Ishikawa (cell line): Measurements from ENCODE around the gene SIAE.

ENCODE experiments used
- CEBPB ChIP-seq: IDR thresholded peaks from 2 replicates; pipeline ENCODE4 v1.6.1; 2012
- CREB1 ChIP-seq: IDR thresholded peaks from 2 replicates; pipeline ENCODE4 v1.6.1; 2012; ENCODE audit warnings: low read depth
- EGR1 ChIP-seq: IDR thresholded peaks from 2 replicates; pipeline ENCODE4 v1.6.1; 2012
- EP300 ChIP-seq: IDR thresholded peaks from 2 replicates; pipeline ENCODE4 v1.6.1; 2012; ENCODE audit warnings: borderline replicate concordance
- FOXM1 ChIP-seq: IDR thresholded peaks from 2 replicates; pipeline ENCODE4 v1.6.1; 2012; ENCODE audit warnings: low read depth, borderline replicate concordance
- MAX ChIP-seq: IDR thresholded peaks from 2 replicates; pipeline ENCODE4 v1.6.1; 2012
- NFIC ChIP-seq: IDR thresholded peaks from 2 replicates; pipeline ENCODE4 v1.6.1; 2012
- RAD21 ChIP-seq: IDR thresholded peaks from 2 replicates; pipeline ENCODE4 v1.6.1; 2012; ENCODE audit warnings: low read depth
- REST ChIP-seq: IDR thresholded peaks from 2 replicates; pipeline ENCODE4 v1.6.1; 2012; ENCODE audit warnings: low read depth, mild to moderate bottlenecking
- TAF1 ChIP-seq: IDR thresholded peaks from 2 replicates; pipeline ENCODE4 v1.6.1; 2012; ENCODE audit warnings: low read depth, mild to moderate bottlenecking
- TCF12 ChIP-seq: IDR thresholded peaks from 2 replicates; pipeline ENCODE4 v1.6.1; 2012; ENCODE audit warnings: low read depth
- TEAD4 ChIP-seq: IDR thresholded peaks from 2 replicates; pipeline ENCODE4 v1.6.1; 2012
- USF1 ChIP-seq: IDR thresholded peaks from 2 replicates; pipeline ENCODE4 v1.6.1; 2012
- YY1 ChIP-seq: IDR thresholded peaks from 2 replicates; pipeline ENCODE4 v1.6.1; 2012; ENCODE audit warnings: low read depth
- ZBTB7A ChIP-seq: IDR thresholded peaks from 2 replicates; pipeline ENCODE4 v1.6.1; 2012; ENCODE audit warnings: low read depth

Gene SIAE

GRCh38 chr11:124586238-124586860, 87.2 kb downstream of the SIAE start:
- TF ChIP-seq RAD21 = peak; percentile 57
- no peak for TF ChIP-seq TAF1
- TF ChIP-seq EP300 = no peak
- no peak for TF ChIP-seq USF1

DNA sequence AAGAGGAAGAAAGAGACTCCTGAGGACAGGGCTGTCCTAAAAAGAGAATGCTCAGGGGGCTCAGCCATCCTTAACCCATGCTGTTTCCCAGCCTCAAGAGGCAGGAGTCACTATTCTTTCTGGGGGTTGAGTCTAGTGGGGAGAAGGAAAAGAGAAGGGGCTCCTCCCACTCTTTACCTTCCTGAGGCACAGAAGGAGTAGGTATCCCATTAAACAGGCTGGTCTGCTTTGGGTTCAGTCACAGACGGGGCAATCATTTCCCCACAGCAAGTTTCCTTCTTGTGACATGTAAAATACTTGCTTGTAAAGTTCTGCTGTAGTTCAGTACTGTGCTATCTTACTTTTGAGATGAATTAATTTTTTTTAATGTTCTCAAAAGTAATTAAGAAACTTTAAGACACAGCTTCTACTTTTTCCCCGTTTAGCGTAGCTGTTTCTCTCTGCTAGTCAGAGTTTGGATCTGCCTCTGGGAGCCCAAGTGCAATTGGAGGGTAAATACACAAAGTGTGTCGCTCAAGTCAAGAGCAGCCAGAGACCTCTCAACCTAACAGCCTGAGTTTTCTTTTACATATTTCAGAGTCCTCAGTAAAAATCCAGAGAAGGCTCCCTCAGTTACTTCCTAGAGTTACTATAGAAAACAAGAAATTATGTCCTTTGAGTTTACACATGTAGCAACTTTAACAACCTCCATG, 88.7 kb downstream of the SIAE start:
- TF ChIP-seq EGR1 (no peak), ZBTB7A (no peak), TAF1 (no peak), EP300 (no peak), REST (no peak), FOXM1 (no peak), TCF12 (no peak), MAX (no peak), RAD21 (no peak), YY1 (no peak)

DNA sequence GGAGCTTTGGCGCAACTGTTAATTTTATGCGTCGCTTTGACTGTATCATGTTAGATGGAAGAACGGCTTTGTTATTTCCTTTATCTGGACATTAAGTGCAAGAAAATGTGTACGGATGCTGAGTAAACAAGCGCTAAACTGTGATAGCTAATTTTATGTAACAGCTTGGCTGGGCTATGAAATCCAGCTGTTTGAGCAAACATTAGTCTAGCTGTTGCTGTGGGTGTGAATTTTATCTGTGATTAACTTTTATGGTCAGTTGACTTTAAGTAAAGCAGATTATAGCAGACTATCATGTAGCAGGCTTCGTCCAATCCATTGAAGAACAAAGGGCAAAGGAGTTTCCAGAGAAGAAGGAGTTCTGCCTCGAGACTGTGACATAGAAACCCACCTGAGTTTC, 89.8 kb downstream of the SIAE start:
- TF ChIP-seq EP300 (no peak), TAF1 (no peak), CEBPB (no peak), FOXM1 (no peak), RAD21 (no peak), TEAD4 (no peak), CREB1 (no peak), TCF12 (no peak), EGR1 (no peak), NFIC (no peak), YY1 (no peak), USF1 (no peak), REST (no peak), MAX (no peak), ZBTB7A (no peak)
